Endothelial cell of umbilical vein (primary cell): ENCODE measurements around the gene GPR34. TPM values are rescaled to one million over a fixed set of nuclear protein-coding genes. Genes with fewer than 3 reads are reported as not detected.

Experiments used
- BruUV-seq: library from RNA; stranded (reverse); fragments of 400-500 nt; replicated peaks from 2 replicates; lab custom pipeline; 2021; lab: Mats Ljungman, UMichigan
- CTCF ChIA-PET: fragments of 300-600, 350-600 bp; sonication (Branson Sonifier 250); formaldehyde crosslinking; loops from one replicate; lab custom pipeline; 2021; ENCODE audit warnings: antibody characterized with exemption, inconsistent platforms; lab: Charles Lee
- POLR2A ChIA-PET: fragments of 300-600, 350-600 bp; sonication (Branson Sonifier 250); formaldehyde crosslinking; loops from one replicate; lab custom pipeline; 2021; ENCODE audit warnings: antibody characterized with exemption, inconsistent platforms; lab: Charles Lee
- DNase-seq: peaks from one replicate; pipeline ENCODE4 v3.0.0-alpha.2; 2011; ENCODE audit warnings: low read depth, low spot score
- FAIRE-seq: peaks from 2 replicates; lab custom pipeline; 2011; peaks lifted over from hg19 to GRCh38; lab: Jason Lieb, UNC
- H2AFZ ChIP-seq: 2 replicates; pipeline ENCODE4 v1.6.0; 2012; ENCODE audit warnings: low read depth, low read length, control low read depth, inconsistent platforms
- H3K27ac ChIP-seq: 2 replicates; pipeline ENCODE4 v1.5.1; 2011; ENCODE audit warnings: low read depth, mild to moderate bottlenecking, control low read depth, low read length, moderate library complexity; ENCODE audit not compliant: insufficient read depth
- H3K27me3 ChIP-seq, 2 experiments: 2 replicates each; pipeline versions ENCODE4 v1.6.0 to v1.6.1; 2011; ENCODE audit warnings: low read length in 2 of 2, mixed read lengths in 1 of 2; ENCODE audit not compliant: control insufficient read depth in 2 of 2, insufficient read depth in 2 of 2
- H3K36me3 ChIP-seq, 2 experiments: 2 replicates in 1 of 2; 3 replicates in 1 of 2; pipeline ENCODE4 v1.5.1; 2011; ENCODE audit warnings: low read length in 2 of 2, mild to moderate bottlenecking in 1 of 2, moderate library complexity in 1 of 2; ENCODE audit not compliant: control insufficient read depth in 2 of 2, insufficient read depth in 2 of 2; ENCODE audit errors: extremely low read depth in 1 of 2
- H3K4me1 ChIP-seq: 3 replicates; pipeline ENCODE4 v1.5.1; 2011; ENCODE audit warnings: mild to moderate bottlenecking, low read length; ENCODE audit not compliant: control insufficient read depth, insufficient read depth; ENCODE audit errors: extremely low read depth
- H3K4me2 ChIP-seq: 2 replicates; pipeline ENCODE4 v1.6.1; 2011; ENCODE audit warnings: low read length, control low read depth, mixed read lengths; ENCODE audit not compliant: insufficient read depth
- H3K4me3 ChIP-seq, 3 experiments: fragments of 200-600 bp in 1 of 3; sonication (generic), shearing (Covaris generic) in 1 of 3; replicated peaks in 1 of 3; 2 replicates each; pipeline ENCODE4 v1.5.1; 2011 to 2016; ENCODE audit warnings: control low read depth in 3 of 3, low read length in 3 of 3, mild to moderate bottlenecking in 2 of 3, inconsistent platforms in 1 of 3, low read depth in 1 of 3, moderate library complexity in 1 of 3; ENCODE audit not compliant: insufficient read depth in 1 of 3
- H3K79me2 ChIP-seq: 2 replicates; pipeline ENCODE4 v1.6.0; 2012; ENCODE audit warnings: low read length, inconsistent platforms; ENCODE audit not compliant: control insufficient read depth, insufficient read depth
- H3K9ac ChIP-seq: replicated peaks from 2 replicates; pipeline ENCODE3; 2011; ENCODE audit warnings: low read length, control low read depth; ENCODE audit not compliant: insufficient read depth; ENCODE audit errors: extremely low read depth
- H3K9me1 ChIP-seq: replicated peaks from 3 replicates; pipeline ENCODE4 v1.6.0; 2011; ENCODE audit warnings: mild to moderate bottlenecking, low read length; ENCODE audit not compliant: control insufficient read depth, insufficient read depth; ENCODE audit errors: extremely low read depth
- H3K9me3 ChIP-seq: replicated peaks from 2 replicates; pipeline ENCODE4 v1.5.1; 2012; ENCODE audit warnings: low read length, inconsistent platforms; ENCODE audit not compliant: control insufficient read depth, insufficient read depth
- H4K20me1 ChIP-seq: replicated peaks from 2 replicates; pipeline ENCODE3; 2011; ENCODE audit warnings: mild to moderate bottlenecking, low read length; ENCODE audit not compliant: control insufficient read depth, insufficient read depth; ENCODE audit errors: extremely low read depth
- EZH2 ChIP-seq: IDR thresholded peaks from 2 replicates; pipeline ENCODE4 v1.6.1; 2012; ENCODE audit warnings: borderline replicate concordance, low read depth, mild to moderate bottlenecking, moderate library complexity, low read length, inconsistent platforms; ENCODE audit not compliant: severe bottlenecking
- FOS ChIP-seq: IDR thresholded peaks from 2 replicates; pipeline ENCODE4 v1.6.1; 2011; ENCODE audit warnings: mild to moderate bottlenecking, low read length, moderate library complexity, borderline replicate concordance; ENCODE audit not compliant: insufficient read depth
- GATA2 ChIP-seq: IDR thresholded peaks from 2 replicates; pipeline ENCODE4 v1.7.0; 2011; ENCODE audit warnings: low read depth, mild to moderate bottlenecking, moderate library complexity, mixed read lengths, low read length; ENCODE audit not compliant: insufficient read length, insufficient read depth
- JUN ChIP-seq: IDR thresholded peaks from 2 replicates; pipeline ENCODE4 v1.6.1; 2011; ENCODE audit warnings: borderline replicate concordance, low read depth; ENCODE audit not compliant: insufficient read length, insufficient read depth
- MYC ChIP-seq: IDR thresholded peaks from one replicate; pipeline ENCODE4 v1.6.1; 2011; ENCODE audit warnings: mild to moderate bottlenecking, low read depth, low read length
- POLR2A ChIP-seq: IDR thresholded peaks from 2 replicates; pipeline ENCODE4 v1.6.1; 2012; ENCODE audit warnings: low read depth, mild to moderate bottlenecking, control low read depth, low read length
- POLR2AphosphoS5 ChIP-seq: IDR thresholded peaks from 2 replicates; pipeline ENCODE4 v1.6.1; 2012; ENCODE audit warnings: low read depth, mild to moderate bottlenecking, control low read depth, low read length, moderate library complexity; ENCODE audit not compliant: insufficient read depth
- dilution Hi-C: fragments of 300-500 bp; cut with MboI; formaldehyde crosslinking; loops from one replicate; pipeline ENCODE4 v1.15.0; 2019; ENCODE audit warnings: low sequenced_read_pairs; ENCODE audit not compliant: extremely low pct_ligation_motif_present
- intact Hi-C: fragments of 100-400 bp; cut with micrococcal nuclease; formaldehyde crosslinking; loops from one replicate; pipeline ENCODE4 v1.10.0; 2022
- polyA plus RNA-seq, 4 experiments: library from polyadenylated mRNA; depleted of rRNA in 3 of 4; stranded (reverse) in 3 of 4; unstranded in 1 of 4; fragments of >200 nt; gene quantifications; 2 replicates each; pipeline versions ENCODE4 v1.2.1 to v1.2.3, GENCODE V29; 2011 to 2012; ENCODE audit warnings: missing spikeins in 1 of 4
- total RNA-seq: library from RNA; stranded (reverse); gene quantifications from 2 replicates; pipeline ENCODE4 v1.2.3, GENCODE V29; 2021
- TF ChIP-seq, protein P1 (sequence below): IDR thresholded peaks from 2 replicates; pipeline ENCODE4 v1.6.1; 2011; ENCODE audit not compliant: insufficient read depth, insufficient read length
- TF ChIP-seq, protein P2 (sequence below), 2 donors: IDR thresholded peaks; 1 replicate in 1 of 2; 2 replicates in 1 of 2; pipeline ENCODE4 v1.5.1; 2011; ENCODE audit warnings: low read length in 2 of 2, mild to moderate bottlenecking in 2 of 2, moderate library complexity in 2 of 2, control low read depth in 1 of 2, inconsistent platforms in 1 of 2, low read depth in 1 of 2; ENCODE audit not compliant: insufficient read depth in 1 of 2; ENCODE audit errors: extremely low read depth in 1 of 2

Gene GPR34
- total and polyA plus RNA-seq, 2 donors (not counting 3 experiments of a cell fraction or from before 2014, with no cell fraction given): not detected

GRCh38 chrX:41684940-41685339 lies 3.8 kb upstream of the GPR34 start:
- Histone ChIP-seq H3K9ac (no peak overlapping the region), H3K79me2 (no peaks in the 10 kb centered on the region), H3K9me1 (no peaks in the 10 kb centered on the region), H2AFZ (no peak overlapping the region), H3K4me3 (no peak overlapping the region), H3K4me1 (no peaks in the 10 kb centered on the region), H3K4me2 (no peak overlapping the region), H3K36me3 (no peaks in the 10 kb centered on the region), H3K9me3 (no peaks in the 10 kb centered on the region), H3K27ac (no peak overlapping the region), H3K27me3 (no peaks in the 10 kb centered on the region), H4K20me1 (no peaks in the 10 kb centered on the region)
- no TSS peak for BruUV-seq
- CTCF ChIA-PET: no interaction called here
- no peak for FAIRE-seq
- TF ChIP-seq POLR2A: no peak
- TF ChIP-seq, protein P1, sequence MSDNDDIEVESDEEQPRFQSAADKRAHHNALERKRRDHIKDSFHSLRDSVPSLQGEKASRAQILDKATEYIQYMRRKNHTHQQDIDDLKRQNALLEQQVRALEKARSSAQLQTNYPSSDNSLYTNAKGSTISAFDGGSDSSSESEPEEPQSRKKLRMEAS: no peak
- no peak for TF ChIP-seq MYC
- TF ChIP-seq POLR2AphosphoS5: no peak
- TF ChIP-seq GATA2: no peak
- no peak for TF ChIP-seq FOS
- TF ChIP-seq JUN: no peak
- no peak for TF ChIP-seq EZH2
- TF ChIP-seq, protein P2, sequence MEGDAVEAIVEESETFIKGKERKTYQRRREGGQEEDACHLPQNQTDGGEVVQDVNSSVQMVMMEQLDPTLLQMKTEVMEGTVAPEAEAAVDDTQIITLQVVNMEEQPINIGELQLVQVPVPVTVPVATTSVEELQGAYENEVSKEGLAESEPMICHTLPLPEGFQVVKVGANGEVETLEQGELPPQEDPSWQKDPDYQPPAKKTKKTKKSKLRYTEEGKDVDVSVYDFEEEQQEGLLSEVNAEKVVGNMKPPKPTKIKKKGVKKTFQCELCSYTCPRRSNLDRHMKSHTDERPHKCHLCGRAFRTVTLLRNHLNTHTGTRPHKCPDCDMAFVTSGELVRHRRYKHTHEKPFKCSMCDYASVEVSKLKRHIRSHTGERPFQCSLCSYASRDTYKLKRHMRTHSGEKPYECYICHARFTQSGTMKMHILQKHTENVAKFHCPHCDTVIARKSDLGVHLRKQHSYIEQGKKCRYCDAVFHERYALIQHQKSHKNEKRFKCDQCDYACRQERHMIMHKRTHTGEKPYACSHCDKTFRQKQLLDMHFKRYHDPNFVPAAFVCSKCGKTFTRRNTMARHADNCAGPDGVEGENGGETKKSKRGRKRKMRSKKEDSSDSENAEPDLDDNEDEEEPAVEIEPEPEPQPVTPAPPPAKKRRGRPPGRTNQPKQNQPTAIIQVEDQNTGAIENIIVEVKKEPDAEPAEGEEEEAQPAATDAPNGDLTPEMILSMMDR (IDR thresholded peaks at IDR 0.05; ENCODE audit: extremely low read depth in 1 of 2, insufficient read depth in 1 of 2, low read depth in 1 of 2, low read length in 2 of 2): no peak
- POLR2A ChIA-PET: no interaction called here
- dilution Hi-C loops: no loop called here
- intact Hi-C loops: no loop called here
- DNase-seq: no peak
